OCI-LY7 (cell line): Measurements from ENCODE around the gene TRIM3. TPM values are rescaled to one million over a fixed set of nuclear protein-coding genes. Genes with fewer than 3 reads are reported as not detected.

Experiments used
- BruUV-seq: library from RNA; stranded (reverse); fragments of 400-500 nt; replicated peaks from 2 replicates; lab custom pipeline; 2021; lab: Mats Ljungman, UMichigan
- CTCF ChIA-PET: fragments of 300-600 bp; sonication (Branson Sonifier 250); formaldehyde crosslinking; loops from one replicate; lab custom pipeline; 2022; ENCODE audit warnings: antibody characterized with exemption; ENCODE audit not compliant: unreplicated experiment; lab: Charles Lee
- POLR2A ChIA-PET: fragments of 300-600 bp; sonication (Branson Sonifier 250); formaldehyde crosslinking; loops from one replicate; lab custom pipeline; 2022; ENCODE audit warnings: antibody characterized with exemption; lab: Charles Lee
- DNase-seq: peaks from one replicate; pipeline ENCODE4 v3.0.0-alpha.2; 2015; ENCODE audit warnings: low spot score
- H2AFZ ChIP-seq: fragments of 200-600 bp; sonication (generic), shearing (Covaris generic); 2 replicates; pipeline ENCODE4 v1.6.1; 2014; ENCODE audit warnings: mild to moderate bottlenecking, antibody characterized with exemption, low read length, moderate library complexity
- H3K27ac ChIP-seq: fragments of 200-600 bp; sonication (generic); 2 replicates; pipeline ENCODE4 v1.5.1; 2014; ENCODE audit warnings: mixed run types, low read depth, mild to moderate bottlenecking, moderate library complexity, low read length, inconsistent platforms; ENCODE audit not compliant: poor library complexity, severe bottlenecking
- H3K36me3 ChIP-seq: fragments of 200-600 bp; sonication (generic); 2 replicates; pipeline ENCODE4 v1.6.1; 2014; ENCODE audit warnings: mild to moderate bottlenecking, antibody characterized with exemption, low read length, moderate library complexity, mixed read lengths; ENCODE audit not compliant: insufficient read depth
- H3K4me1 ChIP-seq: fragments of 200-600 bp; sonication (generic); 2 replicates; pipeline ENCODE4 v1.5.1; 2014; ENCODE audit warnings: mild to moderate bottlenecking, low read length; ENCODE audit not compliant: insufficient read depth, poor library complexity, severe bottlenecking
- H3K4me2 ChIP-seq: fragments of 200-600 bp; sonication (generic); 2 replicates; pipeline ENCODE4 v1.6.1; 2014; ENCODE audit warnings: mild to moderate bottlenecking, low read length
- H3K4me3 ChIP-seq: fragments of 200-600 bp; sonication (generic); 2 replicates; pipeline ENCODE4 v1.5.1; 2014; ENCODE audit warnings: mild to moderate bottlenecking, low read depth, low read length; ENCODE audit not compliant: poor library complexity, severe bottlenecking
- H3K79me2 ChIP-seq: fragments of 200-600 bp; sonication (generic); 2 replicates; pipeline ENCODE4 v1.6.1; 2016; ENCODE audit warnings: low read depth, mild to moderate bottlenecking, low read length, moderate library complexity, mixed read lengths; ENCODE audit not compliant: insufficient read depth
- H3K9me2 ChIP-seq: fragments of 200-600 bp; sonication (generic); 2 replicates; pipeline ENCODE4 v1.6.1; 2016; ENCODE audit warnings: mild to moderate bottlenecking, low read length, mixed read lengths; ENCODE audit not compliant: insufficient read depth
- H3K9me3 ChIP-seq: fragments of 200-600 bp; sonication (generic); 2 replicates; pipeline ENCODE4 v1.6.1; 2014; ENCODE audit warnings: mild to moderate bottlenecking, mixed run types, low read length, mixed read lengths
- H4K20me1 ChIP-seq: fragments of 200-600 bp; sonication (generic); 2 replicates; pipeline ENCODE4 v1.6.1; 2014; ENCODE audit warnings: mild to moderate bottlenecking, antibody characterized with exemption, low read length, moderate library complexity, mixed read lengths; ENCODE audit not compliant: insufficient read depth
- CTCF ChIP-seq: fragments of 200-600 bp; sonication (generic); conservative IDR thresholded peaks from 2 replicates; pipeline ENCODE4 v1.5.1; 2014; ENCODE audit warnings: mild to moderate bottlenecking, antibody characterized with exemption, low read length, moderate library complexity, mixed read lengths
- EZH2phosphoT487 ChIP-seq: fragments of 200-600 bp; sonication (generic); IDR thresholded peaks from 2 replicates; pipeline ENCODE4 v1.6.1; 2018; ENCODE audit warnings: low read depth, borderline replicate concordance, mild to moderate bottlenecking, mixed run types, antibody characterized with exemption, low read length, moderate library complexity, mixed read lengths
- intact Hi-C: fragments of 100-400 bp; cut with micrococcal nuclease; formaldehyde crosslinking; loops from one replicate; pipeline ENCODE4 v1.10.0; 2022; ENCODE audit not compliant: unreplicated experiment
- total RNA-seq, 2 experiments: library from RNA; depleted of rRNA in 1 of 2; stranded (reverse); fragments of >200 nt in 1 of 2; shearing (Covaris generic) in 1 of 2; gene quantifications; 2 replicates each; pipeline ENCODE4 v1.2.3, GENCODE V29; 2014 to 2022

Gene TRIM3
- total RNA-seq, 2 experiments from 2014 or later = 14.7 to 21.3 TPM

GRCh38 chr11:6498121-6498520 lies 24.4 kb upstream of the TRIM3 start:
- CTCF ChIA-PET = no interaction called here
- no TSS peak for BruUV-seq
- Histone ChIP-seq H3K4me2 (no peak overlapping the region), H3K9me2 (no peaks in the 10 kb centered on the region), H3K4me1 (no peaks in the 10 kb centered on the region), H3K4me3 (no peak overlapping the region), H3K36me3 (peaks cover 53% of the 10 kb centered on the region; the same call in 1 of the 2 replicates), H2AFZ (no peak overlapping the region), H3K79me2 (no peaks in the 10 kb centered on the region), H4K20me1 (no peaks in the 10 kb centered on the region; the same call in 1 of the 2 replicates), H3K27ac (no peak overlapping the region), H3K9me3 (no peaks in the 10 kb centered on the region)
- no peak for DNase-seq
- POLR2A ChIA-PET = interaction anchor here (0.8 to 1.3 kb wide), 2 partner anchors 16 to 27 kb away, joined by 4 to 5 read pairs; no protein-coding TSS in a partner anchor
- intact Hi-C loops = no loop called here
- TF ChIP-seq EZH2phosphoT487 (no peak), CTCF (no peak)

GRCh38 chr11:6497069-6497839 lies 23.5 kb upstream of the TRIM3 start, which contains the start of gene DNHD1:
Gene DNHD1 (plus strand): TSS chr11:6497280. CDS start chr11:6498216, 936 bp downstream.
- H3K4me2 ChIP-seq = no peak within 1 kb of the TSS
- H3K27ac ChIP-seq = no peak within 1 kb of the TSS
- H3K4me3 ChIP-seq = no peak within 1 kb of the TSS
- no peaks in the 10 kb centered on the region for H3K9me3 ChIP-seq
- intact Hi-C loops = no loop called here
- H4K20me1 ChIP-seq = no peaks in the 10 kb centered on the region; the same call in 1 of the 2 replicates
- ChIA-PET CTCF (interaction anchor here (0.6 kb wide), 1 partner anchor 59 kb away, joined by 3 read pairs; no protein-coding TSS in a partner anchor), POLR2A (interaction anchor here (0.8 to 1.3 kb wide), 2 partner anchors 15 to 28 kb away, joined by 4 to 5 read pairs; no protein-coding TSS in a partner anchor)
- no TSS peak for BruUV-seq
- H3K79me2 ChIP-seq = no peaks in the 10 kb centered on the region
- no peak for TF ChIP-seq EZH2phosphoT487
- TF ChIP-seq CTCF = no peak
- no peak for DNase-seq
- no peaks in the 10 kb centered on the region for H3K4me1 ChIP-seq
- H3K36me3 ChIP-seq = peaks cover 51% of the 10 kb centered on the region; the same call in 1 of the 2 replicates
- H2AFZ ChIP-seq = no peak within 1 kb of the TSS
- H3K9me2 ChIP-seq = no peaks in the 10 kb centered on the region
